Measurements from ENCODE around the gene MECP2. TPM values are rescaled to one million over a fixed set of nuclear protein-coding genes. Genes with fewer than 3 reads are reported as not detected.

MECP2 gene
- total RNA-seq, 1 donor from 2014 or later, result 57.6 TPM

- no peak for DNase-seq
- ATAC-seq, result no peak
Measured at GRCh38 chrX:154028502-154029184, 68.9 kb downstream of the MECP2 start.

GRCh38 chrX:154027986-154028385 is 69.5 kb downstream of the MECP2 start:
- Histone ChIP-seq H3K9me3 (no peaks in the 10 kb centered on the region), H3K36me3 (peaks cover 52% of the 10 kb centered on the region), H3K27me3 (ENCODE audit: low read depth) (no peaks in the 10 kb centered on the region), H3K27ac (no peak overlapping the region), H3K4me3 (no peak overlapping the region), H3K4me1 (peaks cover 4% of the 10 kb centered on the region)
- ATAC-seq, result no peak
- DNase-seq, result no peak
- intact Hi-C loops (cut with DNase I), result no loop called here
- no peak for TF ChIP-seq CTCF (IDR thresholded peaks at IDR 0.05)

More at GRCh38 chrX:154028502-154029184, 68.9 kb downstream of the MECP2 start:
- no peaks in the 10 kb centered on the region for H3K4me1 ChIP-seq
- H3K27ac ChIP-seq, result no peak overlapping the region
- H3K4me3 ChIP-seq, result no peak overlapping the region
- intact Hi-C loops (cut with DNase I), result no loop called here
- no peaks in the 10 kb centered on the region for H3K27me3 ChIP-seq (ENCODE audit: low read depth)
- H3K9me3 ChIP-seq, result no peaks in the 10 kb centered on the region
- peaks cover 52% of the 10 kb centered on the region for H3K36me3 ChIP-seq
- TF ChIP-seq CTCF (IDR thresholded peaks at IDR 0.05), result no peak

GRCh38 chrX:154027022-154027402 is 70.5 kb downstream of the MECP2 start:
- DNase-seq, result no peak
- Histone ChIP-seq H3K4me1 (peaks cover 4% of the 10 kb centered on the region), H3K36me3 (peaks cover 49% of the 10 kb centered on the region), H3K27me3 (ENCODE audit: low read depth) (no peaks in the 10 kb centered on the region), H3K27ac (no peak overlapping the region), H3K9me3 (no peaks in the 10 kb centered on the region), H3K4me3 (no peak overlapping the region)
- TF ChIP-seq CTCF (IDR thresholded peaks at IDR 0.05), result no peak
- no peak for ATAC-seq
- intact Hi-C loops (cut with DNase I), result no loop called here

GRCh38 chrX:154026136-154027021 is 71.1 kb downstream of the MECP2 start:
- Histone ChIP-seq H3K4me1 (peaks cover 4% of the 10 kb centered on the region), H3K36me3 (peaks cover 43% of the 10 kb centered on the region), H3K9me3 (no peaks in the 10 kb centered on the region), H3K4me3 (no peak overlapping the region), H3K27ac (no peak overlapping the region), H3K27me3 (ENCODE audit: low read depth) (no peaks in the 10 kb centered on the region)
- DNase-seq, result no peak
- no peak for TF ChIP-seq CTCF (IDR thresholded peaks at IDR 0.05)
- no peak for ATAC-seq
- intact Hi-C loops (cut with DNase I), result no loop called here

GRCh38 chrX:154025230-154025629 is 72.3 kb downstream of the MECP2 start:
- Histone ChIP-seq H3K9me3 (no peaks in the 10 kb centered on the region), H3K36me3 (peaks cover 31% of the 10 kb centered on the region), H3K27me3 (ENCODE audit: low read depth) (no peaks in the 10 kb centered on the region), H3K27ac (no peak overlapping the region), H3K4me3 (no peak overlapping the region), H3K4me1 (peaks cover 4% of the 10 kb centered on the region)
- ATAC-seq (peak in 1 of 2 donors; percentile 45), DNase-seq (no peak)
- intact Hi-C loops (cut with DNase I), result no loop called here
- TF ChIP-seq CTCF (IDR thresholded peaks at IDR 0.05), result no peak

Measured in lower lobe of right lung (tissue), 2 donors.